ENCODE data around the gene PLCB4.

PLCB4 gene

DNA sequence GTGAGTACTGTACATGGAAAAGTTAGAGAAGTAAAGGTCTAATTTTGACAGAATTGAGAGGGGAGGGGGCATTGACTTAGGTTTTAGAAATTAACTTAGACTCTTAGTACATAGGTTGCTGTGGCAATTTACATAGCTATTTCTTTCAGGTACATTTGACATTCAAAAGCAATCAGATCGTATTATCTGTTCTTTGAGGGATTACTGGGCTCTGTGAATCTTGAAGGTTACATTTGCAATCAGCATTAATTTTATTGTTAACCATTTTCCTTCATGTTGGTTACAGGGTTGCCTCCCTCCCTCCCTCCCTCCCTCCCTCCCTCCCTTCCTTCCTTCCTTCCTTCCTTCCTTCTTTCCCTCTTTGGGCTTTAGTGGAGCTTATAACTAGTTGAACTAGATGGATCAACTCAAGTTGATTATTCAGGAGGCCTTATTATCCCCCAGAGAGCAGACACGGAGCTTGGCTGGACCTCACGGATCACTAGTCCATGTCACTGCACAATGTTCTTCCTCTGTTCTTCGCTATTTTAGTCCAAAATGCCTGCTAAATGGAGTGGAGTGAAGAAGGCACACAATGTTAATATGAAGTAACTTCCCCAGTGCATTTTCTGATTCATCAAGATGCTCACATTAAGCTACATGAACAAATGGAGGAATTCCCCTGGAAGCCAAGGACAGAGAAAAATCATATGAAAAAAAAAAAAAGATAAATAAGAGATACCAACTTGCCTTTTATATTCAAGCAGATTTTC, 87.8 kb downstream of the PLCB4 start:
- ATAC-seq = no peak
- Mint-ChIP-seq H3K4me1 (no peaks in the 10 kb centered on the region), H3K36me3 (no peaks in the 10 kb centered on the region)

GRCh38 chr20:9160331-9160730, 91.4 kb downstream of the PLCB4 start:
- ATAC-seq (no peak), DNase-seq (ENCODE audit: low spot score in 2 of 2) (no peak)
- H3K4me3 Mint-ChIP-seq = no peak overlapping the region
- no peaks in the 10 kb centered on the region for H3K36me3 Mint-ChIP-seq
- H3K27ac Mint-ChIP-seq = no peak overlapping the region
- H3K9me3 Mint-ChIP-seq = peaks cover 10% of the 10 kb centered on the region
- no peaks in the 10 kb centered on the region for H3K4me1 Mint-ChIP-seq

More for the DNA sequence above, 87.8 kb downstream of the PLCB4 start:
- peaks cover 19% of the 10 kb centered on the region for H3K9me3 Mint-ChIP-seq
- no peak for DNase-seq (ENCODE audit: low spot score in 2 of 2)
- H3K27ac Mint-ChIP-seq = no peak overlapping the region
- H3K4me3 Mint-ChIP-seq = no peak overlapping the region

DNA sequence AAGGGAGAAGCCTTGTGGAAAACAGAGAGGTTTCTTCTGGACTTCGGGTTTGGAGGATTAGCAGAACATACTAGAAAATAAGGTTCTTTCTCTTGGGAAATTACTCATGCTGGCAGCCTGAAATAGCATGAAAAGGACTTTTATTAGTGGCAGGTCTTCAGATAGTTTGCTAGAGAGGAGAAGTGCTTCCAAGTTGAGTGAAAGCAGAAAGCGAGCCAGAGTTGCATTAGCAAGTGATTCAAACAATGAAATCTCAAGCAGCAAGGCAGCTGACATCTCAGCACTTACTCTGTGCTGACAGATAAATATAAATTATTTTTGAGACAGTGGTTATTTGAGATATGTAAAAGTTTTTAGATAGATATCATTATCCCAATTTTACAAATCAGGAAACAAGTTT, 91.9 kb downstream of the PLCB4 start:
- H3K9me3 Mint-ChIP-seq = peaks cover 7% of the 10 kb centered on the region
- no peak overlapping the region for H3K4me3 Mint-ChIP-seq
- no peaks in the 10 kb centered on the region for H3K36me3 Mint-ChIP-seq
- DNase-seq (ENCODE audit: low spot score in 2 of 2) = no peak
- H3K4me1 Mint-ChIP-seq = no peaks in the 10 kb centered on the region
- ATAC-seq = no peak
- no peak overlapping the region for H3K27ac Mint-ChIP-seq

- H3K27ac Mint-ChIP-seq = no peak overlapping the region
- peaks cover 7% of the 10 kb centered on the region for H3K9me3 Mint-ChIP-seq
- no peaks in the 10 kb centered on the region for H3K4me1 Mint-ChIP-seq
- H3K4me3 Mint-ChIP-seq = no peak overlapping the region
- no peak for DNase-seq (ENCODE audit: low spot score in 2 of 2)
- no peaks in the 10 kb centered on the region for H3K36me3 Mint-ChIP-seq
- ATAC-seq = no peak
These were observed 92.4 kb downstream of the PLCB4 start for GRCh38 chr20:9161311-9161710.

DNA sequence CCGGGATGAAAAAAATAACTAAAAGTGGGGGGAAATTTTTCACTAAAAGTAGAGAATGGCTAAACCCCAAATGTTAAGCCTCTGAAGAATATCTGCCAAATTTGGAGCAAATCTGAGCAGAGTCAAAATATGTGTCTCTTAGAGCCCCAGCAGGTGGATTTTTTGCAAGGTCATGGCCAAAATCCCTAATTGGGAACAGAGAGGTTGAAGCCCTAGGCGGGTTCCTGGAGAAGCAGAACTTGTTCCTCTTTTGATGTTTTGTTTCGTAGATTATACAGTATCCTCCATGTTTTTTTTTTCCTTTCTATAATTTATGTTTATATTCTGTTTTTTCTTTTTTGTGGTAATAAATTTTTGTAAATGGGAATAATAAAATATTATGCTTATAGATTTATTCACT, 94.4 kb downstream of the PLCB4 start:
- DNase-seq (ENCODE audit: low spot score in 2 of 2) = no peak
- ATAC-seq = no peak
- H3K4me1 Mint-ChIP-seq = no peaks in the 10 kb centered on the region
- H3K4me3 Mint-ChIP-seq = no peak overlapping the region
- H3K27ac Mint-ChIP-seq = no peak overlapping the region
- H3K9me3 Mint-ChIP-seq = peaks cover 3% of the 10 kb centered on the region
- no peaks in the 10 kb centered on the region for H3K36me3 Mint-ChIP-seq

DNA sequence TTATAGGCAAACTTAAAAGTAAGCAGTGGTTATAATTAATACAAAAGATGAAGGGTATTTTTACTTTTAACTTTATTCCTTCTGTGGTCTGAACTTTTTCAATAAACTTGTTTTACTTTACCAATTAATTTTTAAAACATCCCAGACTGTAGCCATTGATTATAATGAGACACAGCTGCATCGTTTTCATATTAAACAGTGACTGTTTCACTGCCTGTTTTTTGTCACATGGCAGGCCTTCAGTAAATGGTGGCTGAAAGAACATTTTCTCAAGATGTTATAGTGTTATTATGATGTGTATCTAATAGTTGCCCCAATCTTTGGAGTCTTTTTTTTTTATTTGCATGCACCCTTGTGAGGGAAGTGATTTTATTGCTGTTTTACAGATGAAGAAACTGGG, 95.1 kb downstream of the PLCB4 start:
- Mint-ChIP-seq H3K4me1 (no peaks in the 10 kb centered on the region), H3K27ac (no peak overlapping the region), H3K4me3 (no peak overlapping the region), H3K9me3 (peaks cover 3% of the 10 kb centered on the region), H3K36me3 (no peaks in the 10 kb centered on the region)
- ATAC-seq (no peak), DNase-seq (ENCODE audit: low spot score in 2 of 2) (no peak)

DNA sequence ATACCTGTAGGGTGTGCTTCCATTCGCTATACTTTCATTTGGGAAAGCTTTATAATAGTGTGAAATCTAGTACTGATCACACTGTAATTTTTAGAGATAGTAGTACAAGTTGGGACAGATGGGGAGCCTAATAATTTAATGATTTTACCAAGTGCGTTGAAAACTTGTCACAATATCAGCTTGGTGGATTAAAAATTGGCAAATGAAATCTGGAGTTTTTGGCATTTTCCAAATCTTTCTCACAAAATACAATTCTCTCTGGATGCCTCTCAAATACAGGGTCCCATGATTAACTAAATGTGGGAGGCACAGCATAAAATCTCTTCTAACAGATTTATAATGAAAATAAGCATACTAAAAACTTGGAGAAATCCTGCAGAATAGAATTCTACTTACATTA, 96.4 kb downstream of the PLCB4 start:
- ATAC-seq = no peak
- H3K4me1 Mint-ChIP-seq = no peaks in the 10 kb centered on the region
- H3K36me3 Mint-ChIP-seq = no peaks in the 10 kb centered on the region
- peaks cover 5% of the 10 kb centered on the region for H3K9me3 Mint-ChIP-seq
- no peak for DNase-seq (ENCODE audit: low spot score in 2 of 2)
- H3K4me3 Mint-ChIP-seq = no peak overlapping the region
- no peak overlapping the region for H3K27ac Mint-ChIP-seq

DNA sequence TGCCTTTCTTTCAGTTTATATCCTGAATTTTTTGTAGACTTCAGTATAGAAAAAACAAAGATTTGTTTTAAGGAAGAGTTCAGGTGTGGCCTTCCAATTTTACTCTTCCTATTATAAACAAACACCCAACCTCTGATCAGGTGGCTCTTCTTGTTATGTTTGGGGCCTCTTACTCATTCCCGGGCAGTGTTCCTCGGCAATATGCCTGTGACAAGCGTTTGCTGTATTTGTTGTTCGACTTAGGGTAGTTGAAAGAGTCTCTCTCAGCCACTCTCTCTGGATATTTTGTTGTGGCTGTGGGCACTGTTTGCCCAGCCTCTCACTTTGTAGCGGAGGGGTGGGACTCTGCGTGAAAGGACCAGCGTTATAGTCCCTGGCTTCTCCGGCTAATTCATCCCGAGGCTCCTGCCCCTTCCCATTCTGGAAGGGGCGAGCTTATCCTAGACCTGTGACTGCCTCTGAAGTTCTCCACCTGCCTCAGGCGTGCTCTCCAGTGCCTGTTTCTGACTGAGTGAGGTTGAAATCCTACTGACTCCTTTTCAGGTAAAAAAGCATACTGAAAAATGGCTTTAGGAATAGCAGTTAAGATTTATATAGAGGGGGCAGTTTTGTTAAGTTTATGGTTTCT, 97.4 kb downstream of the PLCB4 start:
- H3K4me1 Mint-ChIP-seq = no peaks in the 10 kb centered on the region

GRCh38 chr20:9169409-9169808, 100.5 kb downstream of the PLCB4 start:
- DNase-seq (ENCODE audit: low spot score in 2 of 2) = no peak
- no peak overlapping the region for H3K4me3 Mint-ChIP-seq
- no peak for ATAC-seq
- no peak overlapping the region for H3K27ac Mint-ChIP-seq
- no peaks in the 10 kb centered on the region for H3K36me3 Mint-ChIP-seq
- H3K4me1 Mint-ChIP-seq = no peaks in the 10 kb centered on the region
- H3K9me3 Mint-ChIP-seq = peaks cover 9% of the 10 kb centered on the region

More for the DNA sequence above, 97.4 kb downstream of the PLCB4 start:
- peaks cover 5% of the 10 kb centered on the region for H3K9me3 Mint-ChIP-seq
- ATAC-seq = no peak
- no peak overlapping the region for H3K27ac Mint-ChIP-seq
- H3K36me3 Mint-ChIP-seq = no peaks in the 10 kb centered on the region
- no peak for DNase-seq (ENCODE audit: low spot score in 2 of 2)
- H3K4me3 Mint-ChIP-seq = no peak overlapping the region

DNA sequence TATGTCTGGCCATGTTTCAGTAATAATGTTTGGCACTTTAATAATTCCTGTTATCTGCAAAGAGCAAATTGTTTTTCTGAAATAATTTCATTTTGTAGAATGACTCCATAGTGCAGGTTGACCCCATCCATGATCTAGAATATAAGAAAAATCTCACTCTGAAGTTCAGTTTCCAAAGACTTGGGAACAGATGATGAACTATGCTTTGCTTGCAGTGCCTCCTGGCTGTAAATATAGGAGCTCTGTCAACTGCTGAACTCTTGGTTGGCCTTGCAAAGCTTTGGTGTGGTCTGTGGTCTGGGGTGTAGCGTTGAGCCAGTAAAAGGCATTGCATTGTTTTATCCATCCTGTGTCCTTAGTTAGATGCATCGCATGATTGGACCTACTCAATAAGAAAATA, 104.0 kb downstream of the PLCB4 start:
- DNase-seq (ENCODE audit: low spot score in 2 of 2) = no peak
- Mint-ChIP-seq H3K27ac (no peak overlapping the region), H3K9me3 (peaks cover 6% of the 10 kb centered on the region)

DNA sequence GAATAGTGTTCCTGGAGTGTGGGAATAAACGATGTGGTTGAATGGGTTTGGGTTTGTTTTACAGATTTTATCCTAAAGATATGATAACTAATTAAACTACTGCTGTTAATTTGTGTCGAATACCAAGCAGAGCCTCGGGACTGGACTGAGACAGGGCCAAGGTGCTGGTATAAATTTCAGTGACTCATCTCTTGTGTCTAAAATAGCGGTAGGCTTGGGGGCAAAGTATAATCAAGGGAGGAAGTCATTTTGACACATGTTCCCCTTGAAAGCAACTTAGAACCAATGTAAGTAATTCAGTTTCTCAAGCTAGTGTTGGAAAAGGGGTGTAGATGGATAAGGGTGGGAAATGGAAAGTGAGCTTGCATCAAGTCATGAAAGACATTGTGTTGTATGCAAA, 108.4 kb downstream of the PLCB4 start:
- ATAC-seq = no peak
- H3K27ac Mint-ChIP-seq = no peak overlapping the region
- no peak for DNase-seq (ENCODE audit: low spot score in 2 of 2)
- peaks cover 3% of the 10 kb centered on the region for H3K9me3 Mint-ChIP-seq
- no peaks in the 10 kb centered on the region for H3K36me3 Mint-ChIP-seq
- H3K4me1 Mint-ChIP-seq = no peaks in the 10 kb centered on the region
- H3K4me3 Mint-ChIP-seq = no peak overlapping the region

More for the DNA sequence above, 104.0 kb downstream of the PLCB4 start:
- H3K4me1 Mint-ChIP-seq = no peaks in the 10 kb centered on the region
- ATAC-seq = no peak
- no peak overlapping the region for H3K4me3 Mint-ChIP-seq
- H3K36me3 Mint-ChIP-seq = no peaks in the 10 kb centered on the region

DNA sequence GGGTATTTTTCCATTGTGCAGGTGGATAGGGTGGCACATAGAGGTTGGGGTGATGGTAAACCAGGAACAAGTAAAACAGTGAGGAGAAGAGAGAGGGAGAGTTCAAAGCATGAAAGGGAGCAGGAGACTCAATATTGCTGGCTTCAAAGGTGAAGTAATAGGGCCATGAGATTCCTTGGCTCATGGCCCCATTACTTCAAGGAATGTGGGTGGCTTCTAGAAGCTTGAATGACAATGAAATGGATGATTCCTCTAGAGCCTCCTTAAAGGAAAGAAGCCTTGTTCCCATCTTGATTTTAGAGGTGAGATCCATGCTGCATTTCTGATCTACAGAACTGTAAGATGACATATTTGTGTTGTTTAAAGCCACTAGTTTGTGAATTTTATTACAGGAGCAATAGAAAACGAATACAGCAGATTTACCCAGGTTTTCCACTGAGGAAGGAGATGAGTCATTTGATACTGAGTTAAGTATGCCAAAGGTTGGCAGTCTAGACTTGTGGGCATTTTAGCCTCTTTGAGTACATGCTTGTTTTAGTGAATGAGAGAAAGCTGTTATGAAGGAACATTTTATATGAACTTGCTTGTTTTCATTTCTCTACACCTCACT, 110.4 kb downstream of the PLCB4 start:
- H3K4me3 Mint-ChIP-seq = no peak overlapping the region
- no peak for DNase-seq (ENCODE audit: low spot score in 2 of 2)
- no peaks in the 10 kb centered on the region for H3K9me3 Mint-ChIP-seq
- no peak for ATAC-seq
- H3K4me1 Mint-ChIP-seq = no peaks in the 10 kb centered on the region
- H3K27ac Mint-ChIP-seq = no peak overlapping the region
- H3K36me3 Mint-ChIP-seq = no peaks in the 10 kb centered on the region

DNA sequence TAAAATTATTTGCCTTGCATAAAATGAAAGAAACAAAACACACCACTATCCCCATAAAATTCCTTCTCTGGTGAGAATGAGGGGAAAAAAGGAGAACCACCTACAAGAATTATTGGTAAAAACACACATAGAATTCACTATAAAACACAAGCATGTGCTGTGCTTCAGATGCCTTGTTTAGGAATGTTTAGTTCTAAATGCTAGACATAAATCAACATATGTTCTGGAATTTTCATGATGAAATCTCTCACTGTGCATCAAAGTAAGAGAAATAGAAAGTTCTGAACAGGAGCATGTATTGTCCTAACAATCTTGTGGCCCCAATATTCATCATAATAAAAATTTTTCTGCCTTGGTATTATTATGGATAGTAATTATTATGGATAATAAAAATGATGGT, 111.0 kb downstream of the PLCB4 start:
- no peaks in the 10 kb centered on the region for H3K9me3 Mint-ChIP-seq
- no peak for DNase-seq (ENCODE audit: low spot score in 2 of 2)
- no peak for ATAC-seq
- no peak overlapping the region for H3K4me3 Mint-ChIP-seq
- H3K4me1 Mint-ChIP-seq = no peaks in the 10 kb centered on the region
- H3K27ac Mint-ChIP-seq = no peak overlapping the region
- H3K36me3 Mint-ChIP-seq = no peaks in the 10 kb centered on the region

DNA sequence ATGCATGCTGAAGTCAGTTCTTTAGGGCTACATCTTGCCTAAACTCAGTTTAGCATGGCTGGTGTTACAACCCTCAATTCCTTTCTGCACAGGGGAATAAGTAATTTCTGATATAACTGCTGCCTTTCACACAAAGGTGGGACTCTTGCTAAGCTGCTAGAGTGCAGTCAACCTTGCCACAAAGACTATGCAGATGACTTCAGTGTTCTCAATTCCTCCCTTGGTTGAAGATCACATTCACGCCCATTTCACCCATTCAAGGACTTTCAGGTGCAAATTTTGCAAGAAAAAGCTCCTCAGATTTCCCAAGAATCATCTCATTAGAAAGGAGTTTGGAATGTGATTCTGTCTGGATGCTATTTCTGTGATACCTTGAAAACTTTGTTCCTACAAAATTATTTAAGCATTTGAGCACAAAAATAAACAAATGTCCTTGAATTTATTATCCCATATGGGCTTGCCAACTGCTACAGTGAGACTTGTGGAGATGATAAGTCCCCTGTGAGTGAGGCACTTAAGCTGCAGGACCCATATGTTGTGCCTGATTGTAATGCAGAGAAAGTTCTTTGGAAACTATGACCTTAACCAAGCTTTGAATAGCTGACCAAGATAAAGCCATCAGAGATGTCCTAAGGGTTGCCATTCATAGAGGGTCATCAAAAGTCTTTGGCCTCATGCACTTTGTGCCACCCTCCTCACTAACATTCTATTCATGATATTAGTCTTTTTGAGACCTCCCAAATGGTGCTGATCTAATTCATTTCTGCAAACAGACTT, 111.8 kb downstream of the PLCB4 start:
- Mint-ChIP-seq H3K36me3 (no peaks in the 10 kb centered on the region), H3K4me3 (no peak overlapping the region), H3K27ac (no peak overlapping the region), H3K9me3 (peaks cover 5% of the 10 kb centered on the region), H3K4me1 (no peaks in the 10 kb centered on the region)
- ATAC-seq (no peak), DNase-seq (ENCODE audit: low spot score in 2 of 2) (no peak)

DNA sequence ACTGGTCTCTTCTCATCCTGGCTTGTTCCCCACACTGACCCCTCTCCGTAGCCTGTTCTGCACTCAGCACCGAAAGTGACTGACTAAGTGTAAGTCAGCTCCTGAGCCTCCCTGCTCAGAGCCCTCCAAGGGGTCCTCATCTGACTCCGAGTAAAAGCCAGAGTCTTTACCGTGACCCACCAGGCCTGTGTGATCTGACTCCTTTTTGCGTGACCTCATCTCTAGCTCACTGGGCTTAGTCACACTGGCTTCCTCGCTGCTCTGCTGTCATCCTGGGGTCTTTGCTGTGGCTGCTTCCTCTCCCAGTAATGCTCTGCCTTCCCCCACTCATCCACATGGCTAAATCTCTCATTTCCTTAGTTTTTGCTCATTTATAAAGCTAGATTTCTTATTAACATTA, 116.6 kb downstream of the PLCB4 start:
- no peak for DNase-seq (ENCODE audit: low spot score in 2 of 2)
- ATAC-seq = no peak
- Mint-ChIP-seq H3K9me3 (peaks cover 10% of the 10 kb centered on the region), H3K27ac (no peak overlapping the region), H3K36me3 (no peaks in the 10 kb centered on the region), H3K4me1 (no peaks in the 10 kb centered on the region), H3K4me3 (no peak overlapping the region)
